ENCODE data around the gene STAMBPL1.

The STAMBPL1 gene

GRCh38 chr10:88895250-88895649 lies 15.2 kb downstream of the STAMBPL1 start:
- no peak for DNase-seq

DNA sequence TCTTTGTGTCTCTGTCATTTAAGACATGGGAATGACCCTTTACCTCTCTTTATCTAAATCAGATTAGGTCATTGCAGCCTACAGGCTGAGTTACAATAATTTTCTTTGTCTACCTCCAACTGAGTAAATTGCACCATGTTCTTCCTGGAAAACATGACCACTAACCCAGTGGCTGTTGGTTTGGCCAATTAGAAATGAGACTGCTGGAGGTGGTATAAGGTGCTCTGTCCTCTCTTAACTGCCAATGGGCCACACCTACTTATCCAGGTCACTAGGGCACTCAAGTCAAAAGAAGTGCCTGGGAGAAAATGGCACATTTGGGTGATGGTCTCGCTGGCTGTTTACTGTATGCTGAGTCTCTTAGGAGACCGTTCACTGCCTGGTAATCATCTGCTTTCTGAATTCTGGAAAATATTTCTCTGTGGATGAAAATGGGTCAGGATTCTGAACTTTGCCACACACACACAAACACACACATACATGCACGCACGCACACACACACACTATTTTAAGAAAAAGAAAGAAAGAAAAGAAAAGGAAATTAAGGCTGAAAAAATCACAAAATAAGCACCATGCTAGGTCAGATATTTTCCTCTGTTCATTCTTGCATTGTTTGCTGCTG lies 16.4 kb downstream of the STAMBPL1 start:
- DNase-seq, result no peak

DNA sequence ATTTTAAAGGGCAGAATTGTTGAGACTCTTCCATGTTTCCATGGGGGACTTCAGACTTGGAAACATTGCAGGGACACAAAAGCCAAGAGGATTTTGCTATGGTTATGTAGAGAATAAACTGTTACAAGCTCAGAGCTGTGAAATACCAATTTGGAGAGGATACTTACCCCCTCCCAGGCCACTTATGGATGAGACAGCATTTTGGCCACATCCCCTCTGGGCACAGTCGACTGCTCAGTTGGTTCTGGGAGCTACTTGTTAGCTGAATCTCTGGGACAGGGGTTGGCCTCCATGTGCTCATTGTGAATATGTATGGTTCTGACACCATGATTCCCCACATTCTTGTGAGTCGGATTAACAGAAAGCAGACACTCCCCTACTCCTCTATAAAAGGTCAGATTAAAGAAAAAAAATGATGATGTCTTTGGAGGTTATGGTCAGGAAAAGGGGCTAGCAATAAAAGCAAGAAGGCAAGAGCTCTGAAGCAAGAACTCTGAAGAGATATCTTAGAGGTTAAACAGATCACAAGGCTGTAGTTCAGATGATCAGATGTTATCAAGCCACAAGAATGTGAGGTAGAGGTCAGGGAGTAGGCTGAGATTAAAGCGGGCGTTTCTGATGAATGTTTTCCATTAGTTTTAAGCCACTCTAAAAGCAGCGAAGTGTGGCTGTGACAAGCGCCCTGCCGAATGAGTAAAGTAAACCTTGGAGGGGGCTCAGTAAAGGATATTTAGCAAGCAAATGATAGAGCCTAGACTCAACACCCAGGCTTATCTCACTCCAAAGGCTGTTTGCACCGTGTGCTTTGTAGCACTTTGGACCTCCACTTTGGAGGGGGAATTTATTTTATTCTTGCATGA lies 17.2 kb downstream of the STAMBPL1 start:
- DNase-seq, result no peak

DNA sequence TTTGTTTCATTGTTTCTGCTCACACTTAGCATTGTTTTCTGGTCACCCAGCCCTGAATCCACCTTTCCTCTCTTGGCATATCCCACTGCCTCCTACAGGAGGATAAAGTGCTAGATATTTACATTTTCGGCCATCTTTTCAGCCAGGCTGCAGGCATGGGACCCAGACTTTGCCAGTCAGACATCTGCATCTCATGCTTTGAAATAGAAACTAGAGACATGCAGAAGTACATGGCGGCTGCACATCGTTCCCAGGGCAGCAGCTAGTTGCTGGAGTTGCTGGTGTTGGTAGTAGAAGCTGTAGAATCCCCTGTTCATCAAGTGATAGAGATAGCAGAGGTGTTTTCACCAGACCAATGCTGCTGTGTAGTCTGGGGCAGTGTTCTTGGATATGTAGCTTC lies 18.7 kb downstream of the STAMBPL1 start:
- no peak for DNase-seq

- no peak for DNase-seq
These were observed 19.8 kb downstream of the STAMBPL1 start for GRCh38 chr10:88899886-88900285.

DNA sequence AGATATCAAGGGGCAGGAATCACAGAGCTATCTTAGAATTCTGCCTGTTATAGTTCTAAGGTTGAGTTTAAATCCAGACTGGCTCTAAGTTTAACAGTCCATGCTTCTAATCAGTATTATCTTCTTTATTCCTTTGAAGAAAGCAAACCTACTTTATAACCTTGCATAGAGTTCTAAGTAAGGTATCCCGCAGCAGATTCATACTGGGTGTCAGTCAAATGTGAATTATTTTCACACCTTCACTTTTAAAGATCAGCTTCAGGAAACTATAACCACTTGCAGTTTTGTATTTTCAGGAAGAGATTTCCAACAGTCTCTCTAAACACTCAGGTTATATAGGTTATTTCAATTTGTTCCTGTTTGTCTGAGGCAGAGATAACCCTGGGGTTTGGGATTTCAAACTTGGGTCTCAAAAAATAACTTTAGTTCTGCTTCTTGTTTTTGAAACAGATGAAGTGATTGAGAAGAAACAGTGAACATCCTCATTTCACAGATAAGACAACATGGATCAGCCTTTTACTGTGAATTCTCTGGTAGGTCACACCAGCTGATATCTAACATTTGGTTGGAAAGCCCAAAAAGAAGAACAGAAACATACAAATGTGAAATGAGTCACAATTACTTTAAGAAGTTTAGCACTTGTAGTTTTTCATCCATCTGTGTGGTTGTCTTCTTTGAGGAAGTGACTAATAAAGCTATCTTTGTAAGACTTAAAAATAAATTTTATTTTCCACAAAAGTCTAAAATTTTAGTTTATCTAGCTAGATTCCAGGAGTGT lies 21.4 kb downstream of the STAMBPL1 start:
- no peak for DNase-seq

- no peak for DNase-seq
These were observed 22.1 kb downstream of the STAMBPL1 start for GRCh38 chr10:88901984-88902789.

DNA sequence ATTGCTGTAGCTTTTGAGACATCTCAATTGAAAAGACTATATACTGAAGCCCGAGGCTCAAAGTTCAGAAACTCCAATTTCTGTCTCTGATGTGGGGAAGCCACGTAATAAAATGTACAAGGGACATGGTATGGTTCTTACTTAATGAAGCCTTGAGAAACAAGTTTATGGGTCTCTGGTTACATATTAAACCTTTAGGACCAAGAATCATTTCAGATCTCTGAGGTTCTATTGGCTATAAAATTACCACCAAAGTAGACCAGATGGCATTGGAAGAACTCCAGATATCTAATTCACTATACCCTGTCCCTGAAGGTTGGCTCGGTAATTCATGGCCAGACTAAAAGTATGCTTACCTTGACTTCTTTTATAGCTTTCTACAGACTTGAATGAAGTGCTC lies 23.7 kb downstream of the STAMBPL1 start:
- no peak for DNase-seq

DNA sequence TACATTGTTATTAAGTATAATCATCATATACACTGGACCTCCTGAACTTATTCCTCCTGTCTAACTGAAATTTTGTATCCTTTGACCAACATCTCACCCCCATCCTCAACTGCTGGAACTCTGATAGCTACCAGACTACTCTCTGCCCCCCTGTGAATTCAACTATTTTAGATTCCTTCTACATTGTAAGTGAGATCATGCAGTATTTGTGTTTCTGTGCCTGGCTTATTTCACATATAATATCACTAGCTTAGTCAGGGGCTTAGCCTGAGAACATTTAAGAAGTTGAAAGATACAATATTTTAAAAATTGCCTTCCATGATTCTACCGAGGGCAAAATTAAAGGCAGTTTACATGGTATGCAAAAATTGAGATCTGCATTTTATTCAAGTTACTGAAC lies 26.9 kb downstream of the STAMBPL1 start:
- no peak for DNase-seq

DNA sequence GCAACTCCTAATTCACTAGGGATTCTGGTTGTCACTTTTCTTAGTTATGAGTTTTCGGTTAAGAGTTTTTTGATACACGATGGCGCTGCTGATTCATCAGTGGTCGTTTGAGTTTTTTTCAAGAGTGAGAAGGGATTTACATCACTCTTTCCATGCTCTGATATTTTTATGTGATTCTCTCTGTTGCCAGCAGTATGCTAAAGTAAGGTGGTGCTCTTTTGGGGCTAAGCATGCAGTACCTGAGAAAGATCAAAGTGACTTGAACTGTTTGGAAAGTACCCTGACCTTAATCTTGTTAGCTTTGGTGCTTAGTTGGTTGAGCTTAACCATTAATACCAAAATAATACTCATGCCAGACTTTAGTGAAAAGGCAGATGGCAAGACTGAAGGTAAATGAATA lies 28.1 kb downstream of the STAMBPL1 start:
- no peak for DNase-seq

DNA sequence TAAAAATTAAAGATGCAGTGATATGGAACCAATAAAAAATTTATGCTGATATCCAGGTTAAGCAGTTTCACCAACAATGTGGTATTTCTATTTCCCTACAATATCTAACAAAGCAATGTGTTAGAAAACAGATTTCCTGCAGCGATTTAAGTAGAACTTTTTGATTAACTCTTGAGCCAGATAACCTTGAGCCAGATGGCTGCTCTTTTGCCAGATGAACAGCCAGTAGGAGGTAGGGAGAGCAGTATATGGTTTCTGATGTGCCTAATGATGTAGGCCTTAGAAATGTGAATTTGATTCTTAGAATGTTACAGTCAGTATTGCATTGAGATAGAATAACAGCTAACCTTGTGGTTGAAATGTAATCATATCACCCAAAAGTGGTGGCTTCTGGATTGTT lies 31.1 kb downstream of the STAMBPL1 start:
- DNase-seq, result no peak

- no peak for DNase-seq
These were observed 31.8 kb downstream of the STAMBPL1 start for GRCh38 chr10:88911851-88912250.

- peak; percentile 91 for DNase-seq
These were observed 33.1 kb downstream of the STAMBPL1 start for GRCh38 chr10:88913127-88913526.

DNA sequence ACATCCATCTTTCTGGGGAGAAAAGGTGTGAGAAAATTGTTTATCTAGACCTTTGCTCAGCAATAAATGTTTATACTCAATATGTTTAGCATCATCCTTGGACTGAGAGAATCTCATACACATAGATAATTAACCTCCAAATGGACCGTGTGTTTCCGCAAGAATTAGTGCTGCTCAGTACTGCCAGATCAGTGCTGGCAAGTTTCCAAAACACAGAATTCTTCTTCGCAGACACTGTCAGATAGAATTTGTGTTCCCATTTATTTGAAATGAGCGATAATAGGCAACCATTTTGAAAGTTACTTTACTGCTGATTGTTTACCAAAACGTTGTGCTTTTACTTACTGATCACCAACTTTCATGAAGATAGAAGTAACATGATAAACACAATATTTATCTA lies 33.7 kb downstream of the STAMBPL1 start:
- DNase-seq, result peak; percentile 57

DNA sequence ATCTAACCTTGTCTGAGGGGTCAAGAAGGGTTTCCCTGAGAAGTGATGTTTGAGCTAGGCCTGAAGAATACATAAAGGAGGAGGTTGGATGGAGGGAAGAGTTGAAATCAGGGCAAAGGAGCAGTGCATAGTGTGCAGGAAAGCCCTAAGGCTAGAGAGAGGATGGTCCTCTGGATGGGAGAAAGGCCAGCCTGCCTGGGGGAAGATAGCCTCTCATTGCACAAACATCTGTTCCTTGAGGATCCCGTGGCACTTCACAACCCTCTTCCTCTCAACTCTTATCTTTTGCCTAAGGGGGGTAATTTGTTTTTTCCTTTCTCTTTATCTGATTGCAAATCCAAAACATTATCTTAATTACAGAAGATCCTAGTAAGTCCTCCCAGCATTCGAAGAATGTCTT lies 35.7 kb downstream of the STAMBPL1 start:
- DNase-seq, result no peak

DNA sequence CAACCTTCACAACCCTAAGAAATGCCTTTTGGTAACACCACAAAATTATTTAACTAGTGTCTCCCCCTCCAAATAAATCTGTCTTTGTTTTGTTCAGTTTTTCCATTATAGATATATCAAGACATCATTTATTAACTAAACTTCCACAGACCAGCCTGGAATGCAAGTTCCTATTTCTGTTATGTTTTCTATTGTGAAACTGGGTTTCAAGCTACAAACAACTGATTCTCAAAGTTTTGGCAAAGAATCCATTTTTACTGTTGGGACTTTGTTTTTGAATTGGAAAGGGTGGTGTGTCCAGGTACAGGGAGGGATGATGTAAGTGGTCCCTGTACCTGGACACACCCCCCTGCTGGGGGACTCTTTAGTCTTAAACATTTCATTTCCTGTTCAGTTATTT lies 36.2 kb downstream of the STAMBPL1 start:
- no peak for DNase-seq

- no peak for DNase-seq
These were observed 36.9 kb downstream of the STAMBPL1 start for GRCh38 chr10:88916986-88917385.

GRCh38 chr10:88918191-88918905 lies 38.3 kb downstream of the STAMBPL1 start:
- no peak for DNase-seq

DNA sequence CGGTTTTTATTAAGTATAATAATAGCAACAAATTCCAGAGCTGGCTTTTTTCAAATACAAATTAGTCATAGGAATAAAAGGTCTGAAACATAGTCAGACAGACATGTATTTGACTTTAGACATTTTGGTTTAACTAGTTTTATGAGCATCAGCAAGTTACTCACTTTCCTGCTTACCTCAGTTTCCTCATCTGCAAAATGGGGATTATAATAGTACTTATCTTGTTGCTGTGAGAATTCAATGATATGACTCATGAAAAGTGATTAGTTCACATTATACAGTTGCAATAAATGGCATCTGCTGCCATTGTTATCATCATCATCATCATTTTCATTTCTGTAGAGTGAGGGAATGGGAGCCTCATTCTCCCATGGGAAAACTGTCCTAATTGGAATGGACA lies 39.0 kb downstream of the STAMBPL1 start:
- DNase-seq, result no peak

DNA sequence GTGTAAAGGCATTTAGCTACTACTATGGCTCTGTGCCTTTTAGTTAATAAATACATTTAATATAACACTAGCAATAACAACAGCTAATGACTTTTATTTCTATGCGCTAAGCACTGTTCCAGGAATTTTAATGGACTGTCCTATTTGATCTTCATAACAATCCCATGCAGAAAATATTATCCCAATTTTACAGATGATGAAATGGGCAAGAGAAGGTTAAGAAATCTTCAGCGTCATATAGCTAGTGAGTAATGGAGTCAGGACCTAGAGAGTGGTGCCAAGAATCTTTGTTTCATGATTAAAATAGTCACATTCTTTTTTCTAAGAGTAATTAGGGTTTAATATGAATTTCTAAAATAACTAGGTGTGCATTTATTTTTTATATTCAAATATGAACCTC lies 40.2 kb downstream of the STAMBPL1 start:
- DNase-seq, result no peak

GRCh38 chr10:88920986-88921593 lies 41.0 kb downstream of the STAMBPL1 start:
- DNase-seq, result no peak

DNA sequence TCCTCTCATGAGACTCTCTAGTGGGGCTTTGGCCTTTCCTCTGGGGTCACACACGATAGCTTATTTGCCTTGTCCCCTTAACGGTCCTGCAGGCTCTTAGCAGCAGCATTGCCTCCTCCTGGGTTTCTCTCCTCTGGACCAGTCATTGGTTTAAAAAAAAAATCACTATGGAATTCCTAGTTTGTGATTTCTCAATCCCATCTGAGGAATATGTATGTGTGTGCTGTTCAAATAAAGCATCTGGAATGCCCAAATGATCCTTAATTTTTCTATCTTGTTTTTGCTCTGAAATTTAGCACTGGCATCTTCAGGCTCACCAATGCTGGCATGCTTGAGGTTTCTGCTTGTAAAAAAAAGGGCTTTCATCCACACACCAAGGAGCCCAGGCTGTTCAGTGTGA lies 42.0 kb downstream of the STAMBPL1 start:
- DNase-seq, result no peak

Measured in NCI-H1694 treated with DMSO at 0.1 percent for 48 hours (cell line).